CD8-positive, alpha-beta memory T cell (primary cell): ENCODE data around the gene CPPED1. TPM values are rescaled to one million over a fixed set of nuclear protein-coding genes. Genes with fewer than 3 reads are reported as not detected.

Experiments used
- CTCF ChIA-PET: fragments of 350-600 bp; sonication (Branson Sonifier 250); formaldehyde crosslinking; loops from one replicate; lab custom pipeline; 2021; ENCODE audit warnings: antibody characterized with exemption; lab: Charles Lee
- POLR2A ChIA-PET: fragments of 350-600 bp; sonication (Branson Sonifier 250); formaldehyde crosslinking; loops from one replicate; lab custom pipeline; 2021; ENCODE audit warnings: antibody characterized with exemption; lab: Charles Lee
- DNase-seq, 5 donors: peaks; one replicate each; pipeline versions ENCODE4 v3.0.0 to v3.0.0-alpha.2; 2020 to 2022; ENCODE audit warnings: mixed read lengths in 1 of 5
- H3K27ac ChIP-seq: one replicate; pipeline ENCODE4 v1.7.0; 2013; ENCODE audit warnings: low read depth, mild to moderate bottlenecking, low read length, moderate library complexity
- H3K27me3 ChIP-seq: 2 replicates; pipeline ENCODE4 v1.7.0; 2013; ENCODE audit warnings: low read length, mild to moderate bottlenecking; ENCODE audit not compliant: insufficient read depth, poor library complexity, severe bottlenecking
- H3K36me3 ChIP-seq: 2 replicates; pipeline ENCODE4 v1.7.0; 2013; ENCODE audit warnings: mild to moderate bottlenecking, low read length, moderate library complexity; ENCODE audit not compliant: insufficient read depth
- H3K4me1 ChIP-seq: 2 replicates; pipeline ENCODE4 v1.7.0; 2013; ENCODE audit warnings: mild to moderate bottlenecking, low read length, moderate library complexity; ENCODE audit not compliant: insufficient read depth
- H3K4me3 ChIP-seq: 2 replicates; pipeline ENCODE4 v1.7.0; 2013; ENCODE audit warnings: mild to moderate bottlenecking, low read length
- H3K9me3 ChIP-seq: 2 replicates; pipeline ENCODE4 v1.7.0; 2013; ENCODE audit warnings: mild to moderate bottlenecking, low read length
- H3K27ac Mint-ChIP-seq, 8 donors: one replicate each; pipeline ENCODE4 v1.8.0; 2020 to 2021; ENCODE audit warnings: mixed read lengths in 8 of 8, mild to moderate bottlenecking in 6 of 8, inconsistent platforms in 3 of 8, moderate library complexity in 3 of 8
- H3K27me3 Mint-ChIP-seq, 2 donors: one replicate each; pipeline ENCODE4 v1.8.0; 2020 to 2021; ENCODE audit warnings: mixed read lengths in 2 of 2, mild to moderate bottlenecking in 1 of 2, moderate library complexity in 1 of 2
- H3K36me3 Mint-ChIP-seq, 3 donors: one replicate each; pipeline ENCODE4 v1.8.0; 2020 to 2021; ENCODE audit warnings: mixed read lengths in 3 of 3, inconsistent platforms in 1 of 3, mild to moderate bottlenecking in 1 of 3
- H3K4me1 Mint-ChIP-seq, 3 donors: one replicate each; pipeline ENCODE4 v1.8.0; 2020 to 2021; ENCODE audit warnings: mixed read lengths in 3 of 3, inconsistent platforms in 1 of 3, mild to moderate bottlenecking in 1 of 3
- H3K4me3 Mint-ChIP-seq, 7 donors: one replicate each; pipeline ENCODE4 v1.8.0; 2020 to 2021; ENCODE audit warnings: mixed read lengths in 7 of 7, mild to moderate bottlenecking in 6 of 7, moderate library complexity in 4 of 7, inconsistent platforms in 2 of 7
- H3K9me3 Mint-ChIP-seq, 5 donors: one replicate each; pipeline ENCODE4 v1.8.0; 2020 to 2022; ENCODE audit warnings: mixed read lengths in 5 of 5, mild to moderate bottlenecking in 3 of 5, moderate library complexity in 2 of 5, inconsistent platforms in 1 of 5
- polyA plus RNA-seq: library from polyadenylated mRNA; unstranded; fragments of 300-500 nt; fragmentation: Illumina TruSeq; gene quantifications from one replicate; pipeline ENCODE4 v1.2.3, GENCODE V29; 2021
- total RNA-seq, 2 experiments: library from RNA; stranded (reverse); gene quantifications; one replicate each; pipeline ENCODE4 v1.2.3, GENCODE V29; 2021

CPPED1 gene
- total and polyA plus RNA-seq, 3 experiments from 2014 or later, result 5.2 to 9.8 (median 7.3) TPM

DNA sequence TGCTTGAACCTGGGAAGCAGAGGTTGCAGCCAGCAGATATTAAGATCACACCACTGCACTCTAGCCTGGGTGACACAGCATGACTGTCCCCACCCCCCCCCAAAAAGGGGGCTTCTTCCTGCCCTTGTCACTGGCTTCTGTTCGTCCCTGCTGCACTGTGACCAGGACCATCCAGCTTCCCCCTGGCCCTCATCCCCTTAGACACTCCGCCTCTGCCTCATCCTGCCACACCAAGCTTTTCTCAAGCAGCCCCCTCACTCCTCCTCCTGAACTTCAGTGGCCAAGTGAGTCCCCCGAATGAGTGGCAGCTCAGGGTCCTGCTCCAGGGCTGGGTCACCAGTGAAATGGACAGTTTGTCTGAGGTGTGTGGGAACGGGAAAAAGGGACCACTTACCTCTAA, 177.3 kb downstream of the CPPED1 start:
- Mint-ChIP-seq H3K4me1 (no peaks in the 10 kb centered on the region), H3K27me3 (peaks cover 9 to 10% of the 10 kb centered on the region in 2 donors), H3K9me3 (no peaks in the 10 kb centered on the region), H3K36me3 (no peaks in the 10 kb centered on the region), H3K4me3 (no peak overlapping the region), H3K27ac (no peak overlapping the region)
- no peaks in the 10 kb centered on the region for H3K27me3 ChIP-seq
- CTCF ChIA-PET, result no interaction called here
- no peaks in the 10 kb centered on the region for H3K9me3 ChIP-seq
- H3K27ac ChIP-seq, result no peak overlapping the region
- no peaks in the 10 kb centered on the region for H3K4me1 ChIP-seq
- POLR2A ChIA-PET, result no interaction called here
- no peaks in the 10 kb centered on the region for H3K36me3 ChIP-seq
- DNase-seq, result no peak
- no peak overlapping the region for H3K4me3 ChIP-seq

DNA sequence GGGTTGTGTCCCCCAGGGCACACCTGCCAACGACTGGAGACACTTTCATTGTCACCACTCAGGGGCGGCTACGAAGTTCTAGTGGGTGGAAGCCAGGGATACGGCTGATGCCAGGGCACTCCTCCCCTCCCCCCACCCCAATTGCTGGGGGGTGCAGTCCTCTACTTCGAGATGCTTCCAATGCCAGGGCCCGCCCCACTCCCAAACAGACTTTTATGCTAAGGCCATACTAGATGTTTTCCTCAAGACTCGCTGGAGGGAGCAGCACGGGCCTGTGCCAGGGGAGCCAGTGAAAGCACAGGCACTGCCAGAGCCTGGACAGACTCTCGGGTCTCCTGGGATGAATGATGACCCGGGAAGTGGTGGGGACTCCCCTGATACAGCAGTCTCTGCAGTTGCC, 178.0 kb downstream of the CPPED1 start:
- no peaks in the 10 kb centered on the region for H3K9me3 Mint-ChIP-seq
- Histone ChIP-seq H3K4me1 (no peaks in the 10 kb centered on the region), H3K4me3 (no peak overlapping the region), H3K36me3 (no peaks in the 10 kb centered on the region), H3K27me3 (no peaks in the 10 kb centered on the region), H3K27ac (no peak overlapping the region), H3K9me3 (no peaks in the 10 kb centered on the region)
- H3K36me3 Mint-ChIP-seq, result no peaks in the 10 kb centered on the region
- DNase-seq, result no peak
- H3K4me1 Mint-ChIP-seq, result no peaks in the 10 kb centered on the region
- no peak overlapping the region for H3K4me3 Mint-ChIP-seq
- H3K27me3 Mint-ChIP-seq, result peaks cover 5 to 10% of the 10 kb centered on the region in 2 donors
- CTCF ChIA-PET, result no interaction called here
- POLR2A ChIA-PET, result no interaction called here
- no peak overlapping the region for H3K27ac Mint-ChIP-seq

DNA sequence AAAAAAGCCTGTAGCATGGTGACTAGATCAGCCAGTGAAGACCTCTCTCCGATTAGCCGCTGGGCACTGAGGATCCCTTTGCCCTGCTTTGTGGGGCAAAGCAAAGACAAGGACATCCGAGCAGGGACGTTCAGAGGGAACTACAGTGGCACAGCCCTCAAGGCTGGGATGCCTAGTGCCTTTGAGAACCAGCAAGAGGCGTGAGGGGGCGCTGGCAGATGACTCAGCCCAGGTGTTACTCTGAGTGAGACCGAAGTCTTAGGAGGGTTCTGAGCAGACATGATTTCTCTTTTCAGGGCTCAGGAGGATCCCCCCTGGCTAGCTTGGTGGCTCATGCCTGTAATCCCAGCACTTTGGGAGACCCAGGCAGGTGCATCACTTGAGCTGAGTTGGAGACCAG, 178.6 kb downstream of the CPPED1 start:
- Histone ChIP-seq H3K4me3 (no peak overlapping the region), H3K36me3 (no peaks in the 10 kb centered on the region), H3K27ac (no peak overlapping the region), H3K4me1 (no peaks in the 10 kb centered on the region), H3K27me3 (no peaks in the 10 kb centered on the region), H3K9me3 (no peaks in the 10 kb centered on the region)
- POLR2A ChIA-PET, result no interaction called here
- CTCF ChIA-PET, result no interaction called here
- H3K4me1 Mint-ChIP-seq, result no peaks in the 10 kb centered on the region
- no peaks in the 10 kb centered on the region for H3K36me3 Mint-ChIP-seq
- no peaks in the 10 kb centered on the region for H3K9me3 Mint-ChIP-seq
- H3K27me3 Mint-ChIP-seq, result peaks cover 3 to 8% of the 10 kb centered on the region in 2 donors
- H3K4me3 Mint-ChIP-seq, result no peak overlapping the region
- no peak overlapping the region for H3K27ac Mint-ChIP-seq
- no peak for DNase-seq

DNA sequence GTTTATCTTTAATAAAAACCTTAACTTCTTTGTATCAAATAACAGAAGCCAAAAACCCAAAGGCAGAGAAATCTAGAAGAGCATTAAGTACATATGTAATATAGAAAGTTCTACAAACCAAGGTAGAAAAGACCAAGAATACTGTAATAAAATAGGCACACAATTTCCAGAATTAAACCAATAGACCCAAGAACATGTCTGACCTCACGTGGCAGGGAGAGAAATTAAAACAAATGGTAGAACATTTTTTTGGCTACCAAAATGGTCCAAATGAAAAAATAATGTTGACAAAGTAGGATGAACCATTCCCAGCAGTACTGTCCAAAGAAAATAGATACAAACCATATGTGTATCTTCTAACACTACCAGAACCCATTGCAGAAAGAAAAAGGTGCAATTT, 183.5 kb downstream of the CPPED1 start:
- Mint-ChIP-seq H3K9me3 (no peaks in the 10 kb centered on the region), H3K27ac (no peak overlapping the region), H3K36me3 (no peaks in the 10 kb centered on the region), H3K4me1 (no peaks in the 10 kb centered on the region), H3K4me3 (no peak overlapping the region), H3K27me3 (peaks cover 6 to 16% of the 10 kb centered on the region in 2 donors)
- ChIA-PET CTCF (no interaction called here), POLR2A (no interaction called here)
- no peaks in the 10 kb centered on the region for H3K4me1 ChIP-seq
- no peaks in the 10 kb centered on the region for H3K9me3 ChIP-seq
- H3K4me3 ChIP-seq, result no peak overlapping the region
- no peak overlapping the region for H3K27ac ChIP-seq
- H3K36me3 ChIP-seq, result no peaks in the 10 kb centered on the region
- H3K27me3 ChIP-seq, result no peaks in the 10 kb centered on the region
- DNase-seq, result no peak

DNA sequence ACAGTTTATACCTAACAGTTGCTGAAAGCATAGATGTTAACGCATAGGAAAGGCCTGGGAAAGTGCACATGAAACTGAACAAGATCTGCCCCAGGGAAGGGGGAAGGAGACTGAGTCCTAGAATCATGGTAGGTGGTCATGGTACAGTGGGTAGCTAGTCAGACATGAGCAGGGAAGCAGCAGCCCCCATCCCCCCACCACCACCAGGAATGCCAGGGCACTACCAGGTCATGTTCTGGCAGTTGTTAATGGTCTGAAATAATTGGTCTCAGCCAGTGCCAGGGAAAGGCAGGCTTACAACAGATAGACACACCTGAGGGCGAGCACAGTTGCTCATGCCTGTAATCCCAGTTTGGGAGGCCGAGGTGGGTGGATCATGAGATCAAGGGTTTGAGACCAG, 185.2 kb downstream of the CPPED1 start:
- Mint-ChIP-seq H3K36me3 (no peaks in the 10 kb centered on the region), H3K27me3 (peaks cover 6 to 24% of the 10 kb centered on the region in 2 donors), H3K4me3 (no peak overlapping the region), H3K27ac (no peak overlapping the region), H3K4me1 (peaks cover 0 to 2% (median 2%) of the 10 kb centered on the region in 3 donors), H3K9me3 (no peaks in the 10 kb centered on the region)
- POLR2A ChIA-PET, result no interaction called here
- no peaks in the 10 kb centered on the region for H3K27me3 ChIP-seq
- no peaks in the 10 kb centered on the region for H3K4me1 ChIP-seq
- no peaks in the 10 kb centered on the region for H3K36me3 ChIP-seq
- H3K4me3 ChIP-seq, result no peak overlapping the region
- H3K9me3 ChIP-seq, result no peaks in the 10 kb centered on the region
- no peak for DNase-seq
- no peak overlapping the region for H3K27ac ChIP-seq
- CTCF ChIA-PET, result no interaction called here

DNA sequence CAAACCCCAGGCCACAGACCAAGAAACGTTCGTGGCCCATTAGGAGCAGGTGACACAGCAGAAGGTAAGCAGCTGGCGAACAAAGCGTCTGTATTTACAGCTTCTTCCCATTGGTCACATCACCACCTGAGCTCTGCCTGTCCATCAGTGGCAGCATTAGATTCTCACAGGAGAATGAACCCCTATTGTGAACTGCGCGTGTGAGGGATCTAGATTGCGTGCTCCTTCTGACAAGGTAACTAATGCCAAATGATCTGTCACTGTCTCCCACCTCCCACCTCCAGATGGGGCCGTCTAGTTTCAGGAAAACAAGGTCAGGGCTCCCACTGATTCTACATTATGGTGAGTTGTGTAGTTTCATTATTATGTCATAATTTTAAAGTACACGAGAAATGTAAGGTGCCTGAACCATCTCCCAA, 186.3 kb downstream of the CPPED1 start:
- CTCF ChIA-PET, result no interaction called here
- POLR2A ChIA-PET, result no interaction called here
- H3K27ac Mint-ChIP-seq, result no peak overlapping the region
- peaks cover 0 to 2% (median 2%) of the 10 kb centered on the region in 3 donors for H3K4me1 Mint-ChIP-seq
- Histone ChIP-seq H3K4me1 (no peaks in the 10 kb centered on the region), H3K36me3 (no peaks in the 10 kb centered on the region), H3K9me3 (no peaks in the 10 kb centered on the region), H3K27ac (no peak overlapping the region), H3K4me3 (no peak overlapping the region), H3K27me3 (no peaks in the 10 kb centered on the region)
- no peak for DNase-seq
- H3K36me3 Mint-ChIP-seq, result no peaks in the 10 kb centered on the region
- no peaks in the 10 kb centered on the region for H3K9me3 Mint-ChIP-seq
- H3K27me3 Mint-ChIP-seq, result peaks cover 6 to 32% of the 10 kb centered on the region in 2 donors
- H3K4me3 Mint-ChIP-seq, result no peak overlapping the region

DNA sequence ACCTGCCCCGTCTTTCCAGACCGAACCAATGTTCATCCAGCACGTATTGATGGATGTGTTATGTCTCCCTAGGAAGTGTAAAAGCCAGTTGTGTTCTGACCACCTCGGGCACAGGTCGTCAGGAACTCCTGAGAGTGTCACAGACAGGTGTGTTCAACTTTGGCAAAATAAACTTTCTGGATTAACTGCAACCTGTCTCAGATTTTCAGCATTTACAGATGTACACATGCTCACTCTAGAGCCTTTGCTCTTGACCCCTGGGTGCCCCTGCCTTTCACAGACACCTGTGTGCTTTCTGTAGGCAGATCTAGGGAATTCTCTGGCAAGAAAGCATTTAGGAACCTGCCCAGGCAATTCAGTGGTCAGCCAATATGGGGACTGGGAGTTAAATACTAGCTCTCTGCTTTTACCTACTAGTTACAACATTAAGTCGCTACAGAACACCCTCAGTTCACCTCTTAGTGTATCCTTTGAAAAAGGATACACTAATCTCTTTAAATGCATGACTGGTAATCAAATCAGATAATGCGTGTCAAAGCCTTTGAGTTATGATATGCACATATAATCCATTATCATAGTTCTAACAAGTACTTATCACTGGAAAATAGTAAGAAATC, 188.9 kb downstream of the CPPED1 start:
- Mint-ChIP-seq H3K4me3 (no peak overlapping the region), H3K27me3 (peaks cover 11 to 35% of the 10 kb centered on the region in 2 donors), H3K27ac (no peak overlapping the region), H3K36me3 (no peaks in the 10 kb centered on the region), H3K4me1 (peaks cover 0 to 2% (median 2%) of the 10 kb centered on the region in 3 donors), H3K9me3 (peaks cover 0 to 4% (median 0%) of the 10 kb centered on the region in 5 donors)
- H3K9me3 ChIP-seq, result no peaks in the 10 kb centered on the region
- H3K27me3 ChIP-seq, result no peaks in the 10 kb centered on the region
- H3K4me3 ChIP-seq, result no peak overlapping the region
- ChIA-PET POLR2A (no interaction called here), CTCF (no interaction called here)
- H3K4me1 ChIP-seq, result no peaks in the 10 kb centered on the region
- H3K36me3 ChIP-seq, result no peaks in the 10 kb centered on the region
- H3K27ac ChIP-seq, result no peak overlapping the region
- no peak for DNase-seq

DNA sequence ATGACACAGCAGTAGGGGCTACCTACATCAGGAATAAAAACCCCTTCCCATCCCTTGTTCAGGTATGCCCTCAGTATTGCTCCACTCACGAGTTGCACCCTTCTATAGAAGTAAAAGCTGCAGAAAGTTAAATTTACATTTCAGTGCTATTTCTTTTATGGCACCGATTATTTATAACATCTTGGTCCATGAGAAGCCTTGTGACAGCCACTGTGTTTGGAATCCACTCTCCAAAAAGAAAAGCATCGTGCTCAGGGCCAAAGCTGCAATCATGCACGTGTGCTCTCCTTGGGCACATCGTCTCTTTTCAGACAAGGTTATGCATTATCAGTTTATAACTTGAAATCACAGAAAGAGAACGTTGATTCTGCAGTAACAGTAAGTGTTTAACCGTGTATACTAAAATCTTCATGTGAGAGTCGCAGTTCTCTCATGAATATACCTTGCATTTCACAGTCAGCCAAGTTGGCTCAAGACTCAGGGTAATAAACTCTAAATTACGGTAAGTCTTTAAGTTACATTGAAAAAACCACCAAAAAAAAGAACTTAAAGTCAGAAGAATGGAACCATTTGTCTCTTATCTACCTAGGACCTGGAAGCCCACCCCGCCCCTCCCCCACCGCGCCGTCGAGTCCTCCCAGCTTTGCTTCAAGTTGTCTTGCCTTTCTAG, 189.6 kb downstream of the CPPED1 start:
- H3K4me3 ChIP-seq, result no peak overlapping the region
- POLR2A ChIA-PET, result no interaction called here
- Mint-ChIP-seq H3K27me3 (peaks cover 11 to 35% of the 10 kb centered on the region in 2 donors), H3K4me3 (no peak overlapping the region), H3K4me1 (peaks cover 0 to 2% (median 2%) of the 10 kb centered on the region in 3 donors), H3K27ac (no peak overlapping the region), H3K36me3 (no peaks in the 10 kb centered on the region), H3K9me3 (peaks cover 0 to 4% (median 0%) of the 10 kb centered on the region in 5 donors)
- H3K4me1 ChIP-seq, result no peaks in the 10 kb centered on the region
- CTCF ChIA-PET, result no interaction called here
- no peaks in the 10 kb centered on the region for H3K36me3 ChIP-seq
- no peak overlapping the region for H3K27ac ChIP-seq
- DNase-seq, result no peak
- no peaks in the 10 kb centered on the region for H3K9me3 ChIP-seq
- H3K27me3 ChIP-seq, result no peaks in the 10 kb centered on the region
